DLD1 (cell line): Measurements from ENCODE around the gene A1CF.

Experiments
- in situ Hi-C: cut with HindIII; loops from 2 replicates; pipeline ENCODE4 v1.10.0; 2017; ENCODE audit warnings: low sequenced_read_pairs

A1CF gene

DNA sequence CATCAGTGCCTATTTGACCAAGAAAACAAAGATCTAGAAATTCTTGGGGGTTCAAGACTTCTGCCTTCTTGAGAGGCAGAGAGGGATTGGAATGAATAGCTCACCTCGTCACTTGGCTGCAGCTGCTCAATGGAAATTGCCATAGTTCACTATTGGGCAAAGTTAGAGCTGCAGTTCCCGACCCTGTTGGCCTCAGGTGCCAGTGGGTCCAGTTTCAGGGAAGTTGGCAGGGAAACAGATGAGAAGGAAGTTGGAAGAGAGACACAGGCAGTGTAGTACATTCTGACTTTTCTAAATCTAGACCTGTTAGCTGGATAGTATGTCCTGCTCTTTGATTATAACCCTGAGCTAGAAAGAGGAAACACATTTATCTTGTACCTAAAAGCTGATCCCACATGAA, 19.1 kb downstream of the A1CF start:
- in situ Hi-C loops = no loop called here

DNA sequence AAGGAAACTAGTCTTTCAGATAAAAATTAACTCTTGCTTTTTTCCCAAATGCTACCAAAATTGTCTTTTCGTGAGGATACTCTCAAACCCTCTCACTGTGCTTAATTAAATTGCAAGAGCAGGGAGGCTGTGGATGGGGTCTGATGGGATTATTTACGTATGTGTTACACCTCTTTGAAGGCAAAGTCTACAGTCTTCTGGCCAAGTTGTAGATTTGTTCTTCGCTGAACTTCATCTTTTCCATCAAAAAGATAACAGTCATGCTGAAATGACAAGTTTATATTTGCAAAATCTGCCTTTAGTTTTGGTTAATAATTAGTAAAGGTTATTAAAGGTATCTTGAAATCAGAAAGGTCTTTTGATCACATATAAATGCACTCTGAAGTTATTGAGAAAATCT, 22.7 kb downstream of the A1CF start:
- in situ Hi-C loops = no loop called here

DNA sequence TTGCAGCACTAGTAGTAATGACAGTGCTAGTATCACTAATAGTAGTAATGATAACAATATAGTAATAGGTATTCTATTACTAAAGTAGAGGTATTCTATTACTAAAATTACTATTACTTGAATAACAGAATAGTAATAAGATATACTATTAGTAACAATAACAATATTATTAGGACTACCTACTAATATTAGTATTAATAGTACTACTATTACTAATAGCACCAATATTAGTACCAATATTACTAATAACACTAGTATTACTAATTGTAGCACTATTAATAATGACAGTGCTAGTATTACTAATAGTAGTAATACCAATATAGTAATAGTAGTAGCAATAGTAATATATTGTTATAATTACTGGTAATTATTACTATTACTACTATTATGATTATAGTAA, 24.1 kb downstream of the A1CF start:
- in situ Hi-C loops = no loop called here

DNA sequence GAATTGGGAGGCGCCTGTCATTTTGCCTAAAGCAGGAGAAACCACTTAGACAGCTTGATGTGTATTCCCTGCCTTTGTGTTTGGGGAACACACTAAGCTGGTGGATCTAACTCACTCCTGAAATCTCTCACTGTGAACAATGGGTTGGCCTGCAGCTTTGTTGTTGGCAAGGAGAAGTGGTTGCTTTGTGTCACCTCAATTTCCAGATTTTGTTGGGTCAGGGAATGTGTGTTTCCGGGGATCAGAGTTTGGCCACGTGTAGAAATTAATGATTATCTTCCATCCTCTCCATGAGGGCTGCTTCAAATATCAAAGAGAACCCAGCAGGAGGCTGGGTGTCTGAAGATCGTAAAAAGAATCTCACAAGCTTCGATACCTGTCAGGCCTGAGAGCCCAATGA, 27.8 kb downstream of the A1CF start:
- in situ Hi-C loops = no loop called here

DNA sequence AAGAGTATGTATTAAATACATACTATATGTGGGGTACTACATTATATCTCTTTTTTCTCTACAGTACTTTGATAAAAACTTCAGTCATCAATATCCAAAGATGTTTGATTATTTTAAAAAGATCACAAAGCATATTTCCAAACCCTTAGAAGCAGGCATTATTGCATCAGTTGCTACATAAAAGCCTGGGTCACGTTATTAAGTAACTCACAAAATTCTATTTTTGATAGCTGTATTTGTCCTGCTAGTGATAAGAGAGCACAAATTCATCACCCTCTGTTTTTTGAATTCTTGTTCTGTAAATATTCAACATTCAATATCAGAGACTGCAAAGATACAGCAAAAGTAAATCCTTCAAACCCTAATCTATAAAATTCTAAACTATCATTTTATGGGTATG, 30.0 kb downstream of the A1CF start:
- in situ Hi-C loops = no loop called here

DNA sequence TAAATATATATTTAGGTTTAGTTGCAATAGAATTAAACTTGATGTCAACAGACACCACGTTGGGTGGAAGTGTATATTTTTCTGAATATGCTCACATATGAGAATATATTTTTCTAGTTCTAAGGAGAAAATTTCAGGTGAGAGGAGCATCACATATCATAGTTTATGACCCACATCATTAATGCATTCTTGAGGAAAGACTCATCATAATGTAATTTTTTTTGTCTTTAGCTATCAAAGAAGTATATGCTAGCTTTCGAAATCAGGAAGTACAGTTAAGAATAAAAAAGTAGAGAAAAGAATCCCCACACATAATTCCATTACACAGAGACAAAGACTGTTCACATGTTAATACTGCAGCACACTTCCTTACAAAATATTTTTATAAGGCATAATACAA, 30.4 kb downstream of the A1CF start:
- in situ Hi-C loops = no loop called here

DNA sequence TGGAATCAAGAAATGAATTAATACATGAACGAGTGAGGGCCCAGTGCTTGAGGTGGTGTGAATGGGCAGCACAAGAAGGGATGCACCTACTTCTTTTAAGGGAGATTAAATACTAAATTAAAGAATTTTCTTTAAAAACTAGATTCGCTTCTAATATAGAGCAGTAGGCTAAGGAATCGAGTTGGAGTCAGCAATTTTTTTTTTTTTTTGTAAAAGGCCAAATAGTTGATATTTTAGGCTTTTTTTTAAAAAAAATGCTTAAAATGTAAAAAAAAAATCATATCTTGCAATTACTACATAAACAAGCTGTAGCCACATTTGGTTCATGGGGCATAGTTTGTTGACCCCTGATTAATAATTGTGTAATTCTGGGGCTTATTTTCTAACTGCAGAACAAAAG, 31.9 kb downstream of the A1CF start:
- in situ Hi-C loops = no loop called here

DNA sequence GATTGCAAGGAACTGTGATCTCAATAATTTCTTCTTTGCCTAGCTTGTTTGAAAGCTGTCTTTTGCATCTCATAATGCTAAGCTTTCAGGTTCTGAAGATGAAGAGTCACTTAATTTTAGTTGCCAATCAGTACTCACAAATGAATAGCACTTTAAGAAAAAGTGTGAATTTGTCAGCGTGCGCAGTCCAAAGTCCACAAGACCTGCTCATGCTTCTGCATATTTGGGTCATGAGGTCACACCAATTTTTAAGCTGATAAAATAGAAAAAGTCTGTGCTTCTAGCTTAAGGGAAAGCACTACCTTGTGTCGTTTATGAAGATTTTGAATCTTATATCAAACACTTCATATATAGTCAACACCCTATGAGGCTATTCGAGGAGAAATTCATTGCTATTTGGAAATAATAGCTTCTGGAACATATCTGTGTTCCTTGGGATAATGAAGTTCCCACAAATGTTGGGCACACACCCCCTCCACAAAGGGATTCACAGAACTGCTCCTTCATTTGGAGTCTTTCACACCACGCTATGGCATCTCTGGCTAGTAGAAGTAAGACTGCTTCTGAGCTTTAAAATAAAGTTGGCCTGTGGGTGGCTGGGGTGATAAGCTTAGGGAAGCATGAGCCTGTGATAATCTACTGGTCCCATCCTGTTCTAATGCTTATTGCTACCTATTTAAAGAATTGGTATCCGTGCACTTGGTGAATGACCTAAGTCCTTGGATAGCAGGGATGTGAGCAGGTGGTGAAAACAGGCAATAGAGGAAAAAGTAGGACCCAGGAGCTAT, 33.3 kb downstream of the A1CF start:
- in situ Hi-C loops = no loop called here

DNA sequence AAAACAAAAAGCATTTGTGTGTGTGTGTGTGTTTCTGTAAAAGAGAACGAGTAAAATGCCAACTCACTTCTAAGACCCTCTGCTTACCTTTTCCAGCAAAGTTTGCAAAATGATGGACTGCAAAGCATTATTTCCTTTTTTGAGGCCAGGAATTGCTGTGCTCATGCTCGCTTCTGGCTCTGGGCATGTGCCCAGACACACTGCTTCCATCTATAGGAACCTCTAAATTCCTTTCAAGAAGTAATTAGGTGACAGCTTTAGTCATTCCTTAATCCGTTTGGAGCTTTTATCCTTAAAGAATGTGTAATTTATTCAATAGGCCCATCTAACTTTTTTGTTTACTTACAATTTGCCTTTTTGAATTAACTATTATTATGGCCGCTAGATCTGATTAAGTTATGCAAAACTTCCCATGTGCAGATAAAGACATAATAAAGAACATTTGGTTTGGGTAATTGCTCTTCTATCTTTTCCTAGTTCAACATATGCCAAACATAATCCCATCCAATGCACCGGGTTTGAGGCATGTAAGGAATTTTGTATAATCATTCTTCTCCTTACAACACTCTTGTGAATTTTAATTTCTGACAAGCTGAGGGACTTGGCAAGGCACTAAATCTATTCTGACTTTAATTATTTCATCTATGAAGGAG, 34.7 kb downstream of the A1CF start:
- in situ Hi-C loops = no loop called here

DNA sequence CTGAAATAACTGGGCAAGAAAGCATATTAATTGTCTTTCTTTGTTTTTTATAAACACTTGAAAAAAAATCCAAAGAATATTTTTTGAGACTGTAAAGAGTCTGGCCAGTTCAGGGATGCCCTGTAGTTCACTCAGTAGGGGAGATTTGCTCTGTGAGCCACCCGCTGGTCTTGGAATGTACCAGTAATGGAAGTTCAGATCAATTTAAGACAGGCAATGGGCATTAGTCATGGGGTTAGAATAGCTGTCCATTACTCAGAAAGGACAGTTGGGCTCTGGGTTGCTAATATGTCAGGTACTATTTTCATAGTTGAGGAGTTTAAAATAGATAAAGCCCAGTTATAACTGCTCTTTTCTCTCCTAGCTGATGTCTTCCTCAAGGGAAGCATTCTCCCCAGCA, 38.7 kb downstream of the A1CF start:
- in situ Hi-C loops = no loop called here

DNA sequence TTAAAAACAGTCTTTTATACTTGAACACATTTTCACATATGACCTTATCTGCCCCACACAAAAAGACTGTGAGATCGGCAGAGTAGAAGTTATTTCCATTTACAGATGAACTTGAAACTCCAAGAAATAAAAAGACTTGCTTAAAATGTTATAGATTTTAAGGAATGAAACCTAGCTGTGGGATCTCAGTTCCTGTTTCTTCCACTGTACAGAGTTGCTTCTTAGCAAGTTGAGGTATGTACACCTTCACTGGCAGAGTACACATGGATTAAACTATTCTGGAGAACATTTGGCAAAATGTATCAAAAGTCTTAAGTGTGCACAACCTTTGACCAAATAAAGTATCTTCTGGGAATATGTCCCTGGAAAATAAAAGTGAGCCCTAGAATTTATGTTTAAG, 48.3 kb downstream of the A1CF start:
- in situ Hi-C loops = no loop called here

DNA sequence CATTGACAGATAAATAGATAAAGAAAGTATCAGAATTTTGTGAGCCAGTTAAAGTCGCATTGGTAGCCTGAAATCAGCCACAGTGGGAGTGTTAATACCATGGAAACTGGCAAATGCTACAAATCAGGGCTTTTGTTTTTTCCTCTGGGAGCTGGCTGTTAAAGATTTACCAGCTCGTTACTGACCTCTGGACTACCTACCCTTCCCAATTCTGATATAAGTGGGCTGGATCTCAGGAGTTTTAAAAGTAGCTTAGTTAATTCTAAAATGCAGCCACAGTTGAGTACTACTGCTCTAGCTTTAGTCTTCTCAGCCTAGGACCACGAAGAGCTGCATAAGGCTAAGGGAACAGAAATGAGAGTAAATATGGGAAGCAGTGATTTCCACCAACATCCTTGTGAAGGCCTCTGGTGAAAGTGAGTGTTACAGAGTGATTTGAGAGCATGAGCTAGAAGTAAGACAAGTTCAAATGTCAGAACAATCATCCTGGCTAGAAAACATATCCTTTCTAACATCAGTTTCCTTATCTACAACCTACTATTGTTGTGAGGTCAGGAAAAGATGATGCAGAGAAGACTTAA, 53.2 kb downstream of the A1CF start:
- in situ Hi-C loops = no loop called here

DNA sequence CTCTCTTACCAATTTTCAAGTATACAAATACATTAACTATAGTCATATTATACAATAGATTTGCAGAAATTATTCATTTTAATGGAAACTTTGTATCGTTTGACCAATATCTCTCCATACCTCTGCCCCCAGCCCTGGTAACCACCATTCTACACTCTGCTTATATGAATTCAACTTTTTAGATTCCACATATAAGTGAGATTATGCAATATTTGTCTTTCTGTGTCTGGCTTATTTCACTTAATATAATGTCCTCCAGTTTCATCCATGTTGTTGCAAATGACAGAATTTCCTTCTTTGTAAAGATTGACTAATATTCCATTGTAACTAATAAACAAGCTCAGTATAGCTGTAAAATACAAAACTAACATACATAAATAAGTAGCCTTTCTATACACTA, 55.4 kb downstream of the A1CF start:
- in situ Hi-C loops = no loop called here

DNA sequence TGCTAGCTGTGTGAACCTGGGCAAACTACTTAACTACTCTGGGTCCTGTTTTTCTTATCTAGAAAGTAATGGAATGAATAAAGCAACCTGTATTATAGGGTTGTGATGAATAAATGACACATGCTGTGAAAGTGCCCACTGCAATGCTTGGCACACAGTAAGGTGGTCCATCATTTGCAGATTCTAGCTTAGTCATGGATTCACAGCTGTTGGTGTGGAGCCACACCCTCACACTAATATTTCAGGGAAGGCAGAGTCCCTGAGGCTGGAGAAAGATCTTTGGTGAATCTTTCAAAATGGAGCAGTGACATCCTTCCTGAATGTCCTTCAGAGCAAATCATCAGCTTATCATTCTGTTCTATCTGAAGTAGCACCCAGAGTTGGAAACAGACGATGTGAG, 60.6 kb downstream of the A1CF start:
- in situ Hi-C loops = no loop called here

DNA sequence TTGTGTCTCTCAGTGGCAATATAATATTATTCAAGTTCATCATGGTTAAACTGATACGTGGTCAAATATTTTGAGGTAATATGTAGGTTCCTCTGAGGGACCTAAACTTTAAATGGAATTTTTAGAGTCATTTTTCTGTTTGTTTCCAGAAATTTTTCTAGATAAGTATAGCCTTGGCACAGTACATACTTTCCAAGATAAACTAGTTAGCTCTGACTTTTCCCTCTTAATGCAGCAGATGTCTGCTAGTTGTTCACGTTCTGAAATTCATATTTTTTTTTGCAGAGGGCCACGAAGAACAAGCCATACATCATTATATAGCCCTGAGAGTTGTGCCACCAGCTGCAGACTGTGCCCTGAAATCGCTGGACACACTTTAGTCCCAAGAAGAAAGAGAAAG, 61.6 kb downstream of the A1CF start:
- in situ Hi-C loops = no loop called here

DNA sequence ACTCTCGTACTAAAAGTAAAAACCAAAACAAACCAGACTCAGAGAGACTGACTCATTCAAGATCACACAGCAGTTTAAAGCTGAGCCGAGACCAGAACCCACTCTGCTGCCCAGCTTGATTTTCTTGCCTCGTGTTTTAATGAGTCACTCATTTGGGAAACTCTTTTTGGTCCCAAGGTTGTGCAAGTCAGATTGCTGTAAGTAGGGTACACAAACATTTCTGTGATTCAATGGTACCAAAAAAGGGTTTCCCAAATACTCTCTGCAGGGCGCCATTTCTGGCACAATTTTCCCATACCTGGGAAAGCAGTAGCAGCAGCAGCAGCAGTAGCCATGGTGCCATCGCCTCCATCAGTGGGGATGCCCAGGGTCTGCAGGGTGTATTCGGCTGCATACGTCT, 75.8 kb downstream of the A1CF start:
- in situ Hi-C loops = no loop called here

DNA sequence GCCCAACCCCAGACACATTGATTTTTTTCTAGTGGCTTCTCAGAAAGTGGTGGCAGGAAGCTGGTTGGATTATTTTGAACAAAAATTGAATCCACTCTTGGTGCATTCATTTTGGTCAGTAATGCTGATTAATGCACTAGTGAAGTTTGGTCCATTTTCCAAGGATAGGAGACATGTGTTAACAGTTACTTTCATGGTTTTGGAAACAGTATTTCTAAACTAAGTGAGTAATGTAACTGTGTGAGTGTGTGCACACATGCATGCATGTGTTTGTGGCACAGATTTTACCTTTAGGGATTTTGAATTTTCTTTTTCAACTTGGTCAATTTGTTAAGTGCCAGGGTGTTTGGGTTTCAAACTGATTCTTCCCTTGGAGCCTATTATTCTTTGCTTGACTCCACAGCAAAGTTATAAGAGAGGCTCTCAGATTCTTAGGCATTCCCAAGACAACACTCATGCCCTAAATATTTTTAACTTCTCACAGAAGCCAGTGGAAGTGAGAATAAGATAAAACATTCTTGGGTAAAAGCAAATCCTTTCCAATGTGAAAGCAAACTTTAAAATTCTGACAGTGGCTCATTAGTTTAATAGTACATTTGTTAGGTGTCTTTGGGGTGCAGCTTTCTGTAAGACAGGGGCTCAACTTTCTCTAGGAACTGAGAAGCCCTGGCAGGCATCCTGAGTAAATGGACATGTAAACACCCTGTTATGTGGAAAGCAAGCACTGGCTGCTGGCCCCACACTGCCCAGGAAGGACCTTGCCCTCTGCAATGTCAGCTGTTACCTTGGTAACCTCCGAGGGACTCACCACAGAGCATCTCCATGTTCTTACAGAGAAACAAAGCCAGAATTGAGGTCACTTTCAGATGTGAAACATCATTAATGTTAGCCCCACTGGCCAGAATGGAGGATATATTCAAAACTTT, 77.3 kb downstream of the A1CF start:
- in situ Hi-C loops = no loop called here

DNA sequence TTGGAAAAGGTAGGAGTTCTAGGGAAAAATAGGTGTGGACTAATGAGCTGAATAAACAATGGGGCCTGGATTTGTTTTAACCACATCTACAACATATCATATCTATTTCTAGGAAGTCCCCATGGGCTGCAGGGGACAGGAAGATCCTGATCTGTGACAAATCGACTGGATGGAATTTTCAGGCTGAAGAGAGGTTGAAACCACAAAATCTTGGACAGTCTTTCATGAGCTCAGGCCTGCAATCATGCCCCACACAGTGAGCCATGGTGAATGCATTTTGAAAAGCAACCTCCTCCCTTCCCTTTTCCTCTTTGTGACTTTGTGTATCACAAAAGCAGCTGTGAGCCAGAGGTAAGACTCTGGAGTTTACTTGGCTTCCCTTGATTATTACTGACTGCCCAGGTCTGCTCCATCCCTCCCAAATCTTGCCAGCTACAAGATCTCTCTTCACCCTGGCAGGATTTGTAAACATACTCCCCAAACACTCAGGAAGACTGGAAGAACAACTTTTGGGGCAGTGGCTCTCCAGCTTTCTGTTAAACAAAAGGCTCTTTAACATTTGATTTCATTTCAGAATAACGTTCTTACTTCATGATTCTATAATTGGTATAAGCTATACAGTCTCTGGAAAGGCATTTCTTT, 79.3 kb downstream of the A1CF start:
- in situ Hi-C loops = no loop called here

DNA sequence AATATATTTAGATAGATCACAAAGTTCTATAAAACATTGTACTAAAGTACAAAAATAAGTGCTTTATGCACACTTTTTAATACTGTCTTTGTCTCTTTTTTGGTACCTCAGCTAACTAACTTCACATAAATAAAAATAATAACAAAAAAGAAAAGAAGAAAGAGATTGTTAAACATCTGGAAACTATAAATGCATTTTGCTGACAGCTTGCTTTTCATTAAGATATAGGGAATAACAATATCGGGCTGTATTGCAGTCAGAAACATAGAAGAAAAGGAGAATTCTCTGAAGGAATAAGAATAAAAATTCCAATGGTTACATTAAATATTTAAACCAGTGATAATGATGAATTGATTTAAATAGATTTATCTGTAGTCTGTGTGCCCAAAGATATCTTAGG, 85.8 kb downstream of the A1CF start:
- in situ Hi-C loops = no loop called here

DNA sequence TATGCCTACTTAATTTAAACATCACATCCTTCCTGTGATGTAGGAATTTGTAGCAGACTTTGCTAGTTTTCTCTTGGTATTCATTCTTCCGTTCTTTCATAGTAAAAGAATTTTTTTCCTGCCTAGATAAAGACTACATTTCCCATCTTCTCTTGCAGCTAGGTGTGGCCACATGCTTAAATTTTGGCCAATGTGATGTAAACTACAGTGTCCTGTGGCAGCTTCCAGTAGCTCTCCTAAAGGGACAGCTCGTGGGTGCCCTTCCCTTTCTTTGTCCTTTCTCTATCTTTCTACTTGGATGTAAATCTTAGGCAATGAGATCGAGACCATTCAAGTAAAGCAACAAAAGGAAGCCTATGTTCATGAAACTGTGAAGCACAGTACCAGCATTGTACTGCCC, 87.1 kb downstream of the A1CF start:
- in situ Hi-C loops = no loop called here

DNA sequence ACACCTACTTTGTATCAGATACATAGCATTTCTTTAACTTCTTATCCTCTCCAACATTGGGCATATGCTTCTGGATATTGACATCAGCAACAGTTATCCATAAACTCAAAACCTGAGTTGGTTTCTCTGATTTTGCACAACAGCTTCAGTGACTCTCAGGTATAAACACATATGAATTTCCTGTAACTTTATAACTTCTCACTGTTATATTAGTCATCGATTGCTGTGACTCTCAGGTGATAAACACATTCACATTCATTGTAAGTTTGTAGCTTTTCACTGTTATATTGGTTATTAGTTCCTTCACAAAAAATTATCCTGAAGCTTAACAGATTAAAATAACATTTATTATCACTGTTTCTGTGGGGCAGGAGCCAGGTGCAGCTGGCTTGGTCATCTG, 88.7 kb downstream of the A1CF start:
- in situ Hi-C loops = no loop called here
